GM12878 (cell line): ENCODE measurements around the gene RNF186. TPM values are rescaled to one million over a fixed set of nuclear protein-coding genes. Genes with fewer than 3 reads are reported as not detected.

Source experiments
- ATAC-seq: fragments of 200-7000 bp; cut with Tn5 transposase; 3 replicates; pipeline ENCODE4 v1.9.1; 2020; ENCODE audit warnings: mild to moderate bottlenecking, moderate library complexity
- BruUV-seq: library from RNA; stranded (reverse); fragments of 400-500 nt; replicated peaks from 2 replicates; lab custom pipeline; 2021; lab: Mats Ljungman, UMichigan
- CTCF ChIA-PET: fragments of 300-600 bp; sonication (Branson Sonifier 250); formaldehyde crosslinking; extraction: SDS; loops from one replicate; lab custom pipeline; 2021; ENCODE audit warnings: inconsistent platforms; lab: Yijun Ruan, JAX
- POLR2A ChIA-PET: fragments of 350-600 bp; formaldehyde crosslinking; extraction: SDS; loops from one replicate; lab custom pipeline; 2021; ENCODE audit warnings: inconsistent platforms; lab: Charles Lee
- RAD21 ChIA-PET: fragments of 300-600 bp; sonication (Branson Sonifier 250); formaldehyde crosslinking; loops from one replicate; lab custom pipeline; 2023; ENCODE audit warnings: antibody characterized with exemption; ENCODE audit not compliant: unreplicated experiment; lab: Charles Lee
- SMC1A ChIA-PET: fragments of 300-600 bp; sonication (Branson Sonifier 250); formaldehyde crosslinking; loops from one replicate; lab custom pipeline; 2023; ENCODE audit not compliant: unreplicated experiment, uncharacterized antibody; lab: Charles Lee
- DNase-seq: peaks from one replicate; pipeline ENCODE4 v3.0.0-alpha.2; 2011; ENCODE audit warnings: low read depth, low spot score
- FAIRE-seq: peaks from 3 replicates; lab custom pipeline; 2011; peaks lifted over from hg19 to GRCh38; lab: Jason Lieb, UNC
- H2AFZ ChIP-seq: 2 replicates; pipeline ENCODE4 v1.6.0; 2011; ENCODE audit warnings: low read depth, low read length, control low read depth; ENCODE audit not compliant: control insufficient read depth
- H3K27ac ChIP-seq: 2 replicates; pipeline ENCODE4 v1.5.1; 2011; ENCODE audit warnings: control low read depth; ENCODE audit not compliant: control insufficient read depth, insufficient read depth
- H3K27me3 ChIP-seq, 2 experiments: replicated peaks in 1 of 2; 2 replicates each; pipeline versions ENCODE4 v1.6.0 to v1.6.1; 2011; ENCODE audit warnings: low read length in 1 of 2; ENCODE audit not compliant: control insufficient read depth in 2 of 2, insufficient read depth in 2 of 2
- H3K36me3 ChIP-seq, 2 experiments: 2 replicates each; pipeline ENCODE4 v1.5.1; 2011; ENCODE audit warnings: low read length in 1 of 2; ENCODE audit not compliant: control insufficient read depth in 2 of 2, insufficient read depth in 2 of 2
- H3K4me1 ChIP-seq: 2 replicates; pipeline ENCODE4 v1.6.1; 2011; ENCODE audit warnings: mild to moderate bottlenecking, low read length, moderate library complexity, mixed read lengths; ENCODE audit not compliant: control insufficient read depth, insufficient read depth
- H3K4me2 ChIP-seq: 2 replicates; pipeline ENCODE4 v1.6.0; 2011; ENCODE audit warnings: control low read depth; ENCODE audit not compliant: control insufficient read depth, insufficient read depth
- H3K4me3 ChIP-seq: fragments of 200-600 bp; sonication (generic); 2 replicates; pipeline ENCODE4 v1.5.1; 2016
- H3K79me2 ChIP-seq: 2 replicates; pipeline ENCODE4 v1.6.0; 2011; ENCODE audit warnings: low read length; ENCODE audit not compliant: control insufficient read depth, insufficient read depth
- H3K9ac ChIP-seq: 2 replicates; pipeline ENCODE4 v1.8.0; 2011; ENCODE audit warnings: low read length, control low read depth, mixed read lengths; ENCODE audit not compliant: control insufficient read depth, insufficient read depth
- H3K9me3 ChIP-seq: replicated peaks from 3 replicates; pipeline ENCODE4 v1.5.1; 2011; ENCODE audit warnings: mild to moderate bottlenecking, low read length; ENCODE audit not compliant: control insufficient read depth, insufficient read depth
- H4K20me1 ChIP-seq: 2 replicates; pipeline ENCODE4 v1.6.0; 2011; ENCODE audit not compliant: control insufficient read depth, insufficient read depth
- BACH1 ChIP-seq: fragments of 450-650 bp; IDR thresholded peaks from 2 replicates; pipeline ENCODE4 v1.6.1; 2017; ENCODE audit warnings: mild to moderate bottlenecking, borderline replicate concordance
- BCL11A ChIP-seq: IDR thresholded peaks from 2 replicates; pipeline ENCODE4 v1.6.1; 2011; ENCODE audit warnings: low read depth, low read length
- BCLAF1 ChIP-seq: fragments of 450-650 bp; IDR thresholded peaks from 2 replicates; pipeline ENCODE4 v1.6.1; 2017; ENCODE audit warnings: antibody characterized with exemption, mild to moderate bottlenecking, moderate library complexity
- CBFB ChIP-seq: IDR thresholded peaks from 2 replicates; pipeline ENCODE4 v1.6.1; 2016; ENCODE audit warnings: antibody characterized with exemption, low read depth
- CREM ChIP-seq: IDR thresholded peaks from 2 replicates; pipeline ENCODE4 v1.6.1; 2014; ENCODE audit warnings: antibody characterized with exemption, low read depth
- DPF2 ChIP-seq: fragments of 450-650 bp; IDR thresholded peaks from 2 replicates; pipeline ENCODE4 v1.6.1; 2017; ENCODE audit warnings: mild to moderate bottlenecking
- E2F4 ChIP-seq: IDR thresholded peaks from 2 replicates; pipeline ENCODE4 v1.6.1; 2012; ENCODE audit warnings: low read depth, low read length, improper control_type of control experiment
- ELK1 ChIP-seq: IDR thresholded peaks from 2 replicates; pipeline ENCODE4 v1.6.1; 2012; ENCODE audit warnings: low read depth, low read length, improper control_type of control experiment
- FOXK2 ChIP-seq: fragments of 450-650 bp; IDR thresholded peaks from 2 replicates; pipeline ENCODE4 v1.6.1; 2017; ENCODE audit warnings: mild to moderate bottlenecking, moderate library complexity
- HDAC2 ChIP-seq: fragments of 200-600 bp; sonication (generic); IDR thresholded peaks from 2 replicates; pipeline ENCODE4 v1.6.1; 2017
- HDAC6 ChIP-seq: fragments of 200-600 bp; sonication (generic); IDR thresholded peaks from one replicate; pipeline ENCODE4 v1.8.0; 2017; ENCODE audit warnings: antibody characterized with exemption; ENCODE audit not compliant: unreplicated experiment
- IRF4 ChIP-seq: IDR thresholded peaks from 2 replicates; pipeline ENCODE4 v1.6.1; 2011; ENCODE audit warnings: low read depth, low read length
- JUND ChIP-seq: IDR thresholded peaks from 2 replicates; pipeline ENCODE4 v1.6.1; 2012; ENCODE audit warnings: low read depth, mild to moderate bottlenecking, low read length, improper control_type of control experiment, moderate library complexity
- KAT2A ChIP-seq: conservative IDR thresholded peaks from 2 replicates; pipeline ENCODE4 v1.6.1; 2011; ENCODE audit warnings: low read depth, low read length; ENCODE audit not compliant: control insufficient read depth
- MTA2 ChIP-seq: fragments of 450-650 bp; IDR thresholded peaks from 2 replicates; pipeline ENCODE4 v1.6.1; 2016; ENCODE audit warnings: low read depth, mild to moderate bottlenecking, moderate library complexity
- MXI1 ChIP-seq: fragments of 150-350 bp; IDR thresholded peaks from 2 replicates; pipeline ENCODE4 v1.6.1; 2011; ENCODE audit warnings: low read depth, mild to moderate bottlenecking, inconsistent platforms, low read length, improper control_type of control experiment
- POLR2A ChIP-seq: IDR thresholded peaks from 2 replicates; pipeline ENCODE4 v1.6.1; 2011; ENCODE audit warnings: low read depth, mild to moderate bottlenecking, low read length
- SIN3A ChIP-seq: IDR thresholded peaks from 2 replicates; pipeline ENCODE4 v1.6.1; 2012; ENCODE audit warnings: low read depth, low read length, improper control_type of control experiment
- SREBF2 ChIP-seq: IDR thresholded peaks from 2 replicates; pipeline ENCODE4 v1.6.1; 2012; ENCODE audit warnings: mild to moderate bottlenecking, low read length
- ZNF384 ChIP-seq: IDR thresholded peaks from 2 replicates; pipeline ENCODE4 v1.6.1; 2012; ENCODE audit warnings: low read depth, mild to moderate bottlenecking, low read length, improper control_type of control experiment, borderline replicate concordance
- WGBS: methylation state at CpG from one replicate; pipeline ENCODE4 v1.1.6; 2016; ENCODE audit warnings: low lambda C conversion rate; ENCODE audit not compliant: insufficient replicate concordance, insufficient coverage; ENCODE audit errors: missing lambda C conversion rate; 5-methylcytosine and 5-hydroxymethylcytosine counted together
- in situ Hi-C: fragments of 300-500 bp; cut with MboI; formaldehyde crosslinking; loops from 9 replicates; pipeline ENCODE4 v1.14.3; 2018; ENCODE audit warnings: mixed read lengths
- intact Hi-C: fragments of 100-400 bp; cut with micrococcal nuclease; formaldehyde crosslinking; loops from one replicate; pipeline ENCODE4 v1.14.2; 2022; ENCODE audit not compliant: unreplicated experiment
- polyA plus RNA-seq, 11 experiments: library from polyadenylated mRNA; depleted of rRNA in 4 of 11; unstranded in 6 of 11; stranded (reverse) in 5 of 11; fragments of >200 nt; fragmentation: Nextera tagmentation in 4 of 11; fragmentation: Illumina TruSeq in 1 of 11; extraction: Ambion mirVana in 4 of 11; extraction: Trizol in 1 of 11; gene quantifications; 1 replicate in 1 of 11; 2 replicates in 10 of 11; pipeline versions ENCODE4 v1.2.1 to v1.2.3, GENCODE V29; 2011 to 2016; ENCODE audit warnings: inconsistent platforms in 2 of 11, missing spikeins in 2 of 11, low read depth in 1 of 11
- total RNA-seq, 4 experiments: library from RNA; depleted of rRNA in 3 of 4; stranded (reverse); fragments of >200 nt in 3 of 4; fragmentation: Illumina TruSeq in 1 of 4; extraction: Trizol in 1 of 4; gene quantifications; 2 replicates each; pipeline versions ENCODE4 v1.2.1 to v1.2.3, GENCODE V29; 2013 to 2021

RNF186 gene
- total and polyA plus RNA-seq, 10 of the 15 experiments (the other 5 are each of a cell fraction or from before 2014, with no cell fraction given) = not detected

- SMC1A ChIA-PET = no interaction called here
- WGBS = 17% methylated on average over 3 of the region's 3 CpGs
- H4K20me1 ChIP-seq = no peaks in the 10 kb centered on the region
- H2AFZ ChIP-seq = no peak overlapping the region
- BruUV-seq = no TSS peak
- H3K4me1 ChIP-seq = no peaks in the 10 kb centered on the region
- no peaks in the 10 kb centered on the region for H3K36me3 ChIP-seq
- POLR2A ChIA-PET = no interaction called here
- H3K27me3 ChIP-seq = no peaks in the 10 kb centered on the region
- CTCF ChIA-PET = no interaction called here
- H3K79me2 ChIP-seq = no peaks in the 10 kb centered on the region
- no peak for FAIRE-seq
- in situ Hi-C loops = no loop called here
- no peak for TF ChIP-seq POLR2A
- TF ChIP-seq BACH1 = no peak
- no peak for TF ChIP-seq HDAC6
- no peak for TF ChIP-seq HDAC2
- TF ChIP-seq DPF2 = no peak
- no peak for TF ChIP-seq BCL11A
- TF ChIP-seq KAT2A = no peak
- TF ChIP-seq E2F4 = no peak
- TF ChIP-seq FOXK2 = no peak
- no peak for TF ChIP-seq JUND
- no peak for TF ChIP-seq CREM
- no peak for TF ChIP-seq SREBF2
- TF ChIP-seq BCLAF1 = no peak
- TF ChIP-seq ELK1 = no peak
- no peak for TF ChIP-seq MXI1
- no peak for TF ChIP-seq MTA2
- TF ChIP-seq IRF4 = no peak
- TF ChIP-seq ZNF384 = no peak
- TF ChIP-seq CBFB = no peak
- no peak for TF ChIP-seq SIN3A
- TF ChIP-seq, all 136 proteins: peak for 0
- H3K9ac ChIP-seq = no peak overlapping the region
- no peak for ATAC-seq
- peaks cover 3% of the 10 kb centered on the region; the same call in 2 of the 3 replicates for H3K9me3 ChIP-seq
- H3K27ac ChIP-seq = no peak overlapping the region
- RAD21 ChIA-PET = no interaction called here
- no peak overlapping the region for H3K4me2 ChIP-seq
- DNase-seq = no peak
- no peak overlapping the region for H3K4me3 ChIP-seq
- intact Hi-C loops = no loop called here
Measured at GRCh38 chr1:19828546-19828945, 13.5 kb upstream of the RNF186 start.
